Measurements from ENCODE around the gene PLPP7. TPM values are rescaled to one million over a fixed set of nuclear protein-coding genes. Genes with fewer than 3 reads are reported as not detected.

The PLPP7 gene
- total RNA-seq, 3 donors from 2014 or later = 0.58 to 9.7 (median 1.0) TPM

- ATAC-seq (no peak), DNase-seq (no peak)
- no peak for TF ChIP-seq CTCF (IDR thresholded peaks at IDR 0.05)
- H3K36me3 ChIP-seq (ENCODE audit: low read depth) = no peaks in the 10 kb centered on the region
- H3K9me3 ChIP-seq = no peaks in the 10 kb centered on the region
- peaks cover 4% of the 10 kb centered on the region for H3K4me1 ChIP-seq (ENCODE audit: low read depth)
- intact Hi-C loops (cut with DNase I, micrococcal nuclease) = loop anchor here (10.0 kb wide), 2 partner anchors 126 to 386 kb away; partner anchors contain the start of gene RAPGEF1 (in 1 of the 2)
- H3K4me3 ChIP-seq = no peak overlapping the region
These were observed 69.0 kb downstream of the PLPP7 start for GRCh38 chr9:131358556-131358955.

Other genes with a start within 250 kb of the PLPP7 start
- 1 to 10 TPM; 1.4 to 5.6 (median 5.0) TPM for gene AIF1L, start 193.2 kb upstream of the PLPP7 start, total RNA-seq
- gene NUP214, start 164.1 kb upstream of the PLPP7 start, total RNA-seq = 10 to 100 TPM; 56.1 to 57.9 (median 56.5) TPM
- gene FAM78A, start 13.2 kb upstream of the PLPP7 start, total RNA-seq = 1 to 10 TPM; 1.4 to 3.9 (median 2.9) TPM
- gene PRRC2B, start 104.4 kb downstream of the PLPP7 start, total RNA-seq = 100 to 1,000 TPM; 105 to 175 (median 113) TPM
- 10 to 100 TPM; 26.1 to 40.5 (median 35.4) TPM for gene POMT1, start 213.2 kb downstream of the PLPP7 start, total RNA-seq
- 10 to 100 TPM; 25.2 to 43.4 (median 27.4) TPM for gene UCK1, start 241.5 kb downstream of the PLPP7 start, total RNA-seq

Measured in mucosa of descending colon (tissue), 3 donors.